HG03066 (cell line): ENCODE measurements around the gene BCL2L1.
A peak's percentile ranks its signal among the peaks of the same experiment; 100 is the strongest.

Source experiments
- ATAC-seq: cut with Tn5 transposase; IDR thresholded peaks from one replicate; pipeline ENCODE4 v1.9.1; 2021; ENCODE audit warnings: low read depth; ENCODE audit not compliant: unreplicated experiment

The BCL2L1 gene

GRCh38 chr20:31710423-31711108 lies 12.1 kb downstream of the BCL2L1 start:
- ATAC-seq = no peak

- no peak for ATAC-seq
Measured at GRCh38 chr20:31709939-31710338, 12.7 kb downstream of the BCL2L1 start.

- no peak for ATAC-seq
Measured at GRCh38 chr20:31708736-31709534, 13.7 kb downstream of the BCL2L1 start.

- ATAC-seq = no peak
Measured at GRCh38 chr20:31707994-31708735, 14.5 kb downstream of the BCL2L1 start.

GRCh38 chr20:31707258-31707615 lies 15.4 kb downstream of the BCL2L1 start:
- ATAC-seq = no peak

- ATAC-seq = no peak
Measured at GRCh38 chr20:31706607-31707257, 15.9 kb downstream of the BCL2L1 start.

GRCh38 chr20:31705598-31706597 lies 16.8 kb downstream of the BCL2L1 start:
- peak; percentile 91 for ATAC-seq

- ATAC-seq = no peak
Measured at GRCh38 chr20:31705191-31705590, 17.5 kb downstream of the BCL2L1 start.

GRCh38 chr20:31704225-31705119 lies 18.2 kb downstream of the BCL2L1 start:
- no peak for ATAC-seq

GRCh38 chr20:31701591-31701990 lies 21.1 kb downstream of the BCL2L1 start:
- ATAC-seq = no peak

- no peak for ATAC-seq
Measured at GRCh38 chr20:31700747-31701146, 21.9 kb downstream of the BCL2L1 start.

GRCh38 chr20:31699801-31700728 lies 22.6 kb downstream of the BCL2L1 start:
- no peak for ATAC-seq

GRCh38 chr20:31698803-31699718 lies 23.6 kb downstream of the BCL2L1 start:
- peak; percentile 96 for ATAC-seq

GRCh38 chr20:31698243-31698802 lies 24.3 kb downstream of the BCL2L1 start:
- no peak for ATAC-seq

- no peak for ATAC-seq
Measured at GRCh38 chr20:31695849-31696804, 26.5 kb downstream of the BCL2L1 start.
